Type B pancreatic cell (in vitro differentiated cells): ENCODE data around the gene TRIP11. TPM values are rescaled to one million over a fixed set of nuclear protein-coding genes. Genes with fewer than 3 reads are reported as not detected.

Experiments used
- DNase-seq: peaks from one replicate; pipeline ENCODE4 v3.0.0; 2021; ENCODE audit warnings: mixed read lengths; ENCODE audit not compliant: unreplicated experiment; ENCODE audit errors: extremely low spot score
- H3K27ac Mint-ChIP-seq: 2 replicates; pipeline ENCODE4 v1.8.0; 2021; ENCODE audit warnings: mild to moderate bottlenecking, mixed read lengths
- H3K27me3 Mint-ChIP-seq: 2 replicates; pipeline ENCODE4 v1.8.0; 2021; ENCODE audit warnings: mixed read lengths
- H3K36me3 Mint-ChIP-seq: 2 replicates; pipeline ENCODE4 v1.8.0; 2021; ENCODE audit warnings: mixed read lengths
- H3K4me1 Mint-ChIP-seq: one replicate; pipeline ENCODE4 v1.8.0; 2021; ENCODE audit warnings: mixed read lengths; ENCODE audit not compliant: unreplicated experiment
- H3K4me3 Mint-ChIP-seq: 2 replicates; pipeline ENCODE4 v1.8.0; 2021; ENCODE audit warnings: mild to moderate bottlenecking, mixed read lengths
- H3K9me3 Mint-ChIP-seq: 2 replicates; pipeline ENCODE4 v1.8.0; 2021; ENCODE audit warnings: mixed read lengths
- CTCF ChIP-seq: fragments of 200-600 bp; sonication (generic); conservative IDR thresholded peaks from 2 replicates; pipeline ENCODE4 v1.5.0; 2021; ENCODE audit warnings: antibody characterized with exemption, mild to moderate bottlenecking
- total RNA-seq: library from RNA; stranded (reverse); gene quantifications from 2 replicates; pipeline ENCODE4 v1.2.1, GENCODE V29; 2021; ENCODE audit warnings: low replicate concordance

TRIP11 gene
- total RNA-seq, 1 donor from 2014 or later, result 61.8 TPM

GRCh38 chr14:92004062-92004461, 35.8 kb downstream of the TRIP11 start:
- no peak for DNase-seq
- no peak overlapping the region for H3K27ac Mint-ChIP-seq
- TF ChIP-seq CTCF, result no peak
- H3K4me3 Mint-ChIP-seq, result no peak overlapping the region
- H3K36me3 Mint-ChIP-seq, result peaks cover 36% of the 10 kb centered on the region
- H3K4me1 Mint-ChIP-seq, result no peaks in the 10 kb centered on the region
- no peaks in the 10 kb centered on the region for H3K27me3 Mint-ChIP-seq
- H3K9me3 Mint-ChIP-seq, result no peaks in the 10 kb centered on the region

GRCh38 chr14:91998667-91999570, 40.9 kb downstream of the TRIP11 start:
- no peaks in the 10 kb centered on the region for H3K4me1 Mint-ChIP-seq
- no peaks in the 10 kb centered on the region for H3K27me3 Mint-ChIP-seq
- no peak overlapping the region for H3K4me3 Mint-ChIP-seq
- TF ChIP-seq CTCF, result no peak
- no peak overlapping the region for H3K27ac Mint-ChIP-seq
- peaks cover 20% of the 10 kb centered on the region for H3K36me3 Mint-ChIP-seq
- H3K9me3 Mint-ChIP-seq, result no peaks in the 10 kb centered on the region
- DNase-seq, result no peak

- no peak for TF ChIP-seq CTCF
- no peaks in the 10 kb centered on the region for H3K9me3 Mint-ChIP-seq
- H3K4me1 Mint-ChIP-seq, result no peaks in the 10 kb centered on the region
- H3K27ac Mint-ChIP-seq, result peak overlapping the region; percentile 20
- H3K36me3 Mint-ChIP-seq, result peaks cover 20% of the 10 kb centered on the region
- DNase-seq, result no peak
- H3K4me3 Mint-ChIP-seq, result no peak overlapping the region
- H3K27me3 Mint-ChIP-seq, result no peaks in the 10 kb centered on the region
Measured at GRCh38 chr14:91997492-91997891, 42.4 kb downstream of the TRIP11 start.

GRCh38 chr14:91996948-91997371, 42.9 kb downstream of the TRIP11 start:
- Mint-ChIP-seq H3K9me3 (no peaks in the 10 kb centered on the region), H3K27ac (peak overlapping the region; percentile 48), H3K27me3 (no peaks in the 10 kb centered on the region), H3K4me3 (no peak overlapping the region), H3K4me1 (no peaks in the 10 kb centered on the region), H3K36me3 (peaks cover 25% of the 10 kb centered on the region)
- peak; percentile 76 for TF ChIP-seq CTCF
- DNase-seq, result no peak

- Mint-ChIP-seq H3K36me3 (peaks cover 39% of the 10 kb centered on the region), H3K27ac (no peak overlapping the region), H3K27me3 (no peaks in the 10 kb centered on the region), H3K9me3 (no peaks in the 10 kb centered on the region), H3K4me3 (no peak overlapping the region), H3K4me1 (no peaks in the 10 kb centered on the region)
- TF ChIP-seq CTCF, result no peak
- no peak for DNase-seq
Measured at GRCh38 chr14:91987192-91987591, 52.7 kb downstream of the TRIP11 start.
